ENCODE measurements around the gene PRKX.
"Not testable (repeated sequence)": the region's sequence is repeated elsewhere in the genome, so short reads cannot be mapped to it uniquely, and the experiment has no call there.

PRKX gene

GRCh38 chrX:3690140-3690539 lies 23.3 kb downstream of the PRKX start:
- no peak for DNase-seq (ENCODE audit: low spot score)
- in situ Hi-C loops (cut with MboI; ENCODE audit: low pct_unique_long_range_greater_than_20kb, low sequenced_read_pairs, unreplicated experiment) = no loop called here
- no peak for TF ChIP-seq CTCF (IDR thresholded peaks at IDR 0.05; ENCODE audit: extremely low read depth, insufficient read depth, missing control alignments)

GRCh38 chrX:3683236-3683635 lies 30.2 kb downstream of the PRKX start:
- DNase-seq (ENCODE audit: low spot score); in situ Hi-C loops (cut with MboI; ENCODE audit: low pct_unique_long_range_greater_than_20kb, low sequenced_read_pairs, unreplicated experiment): not testable (repeated sequence)

GRCh38 chrX:3680459-3680858 lies 33.0 kb downstream of the PRKX start:
- in situ Hi-C loops (cut with MboI; ENCODE audit: low pct_unique_long_range_greater_than_20kb, low sequenced_read_pairs, unreplicated experiment) = no loop called here
- TF ChIP-seq CTCF (IDR thresholded peaks at IDR 0.05; ENCODE audit: extremely low read depth, insufficient read depth, missing control alignments) = no peak
- no peak for DNase-seq (ENCODE audit: low spot score)

- TF ChIP-seq CTCF (IDR thresholded peaks at IDR 0.05; ENCODE audit: extremely low read depth, insufficient read depth, missing control alignments) = no peak
- in situ Hi-C loops (cut with MboI; ENCODE audit: low pct_unique_long_range_greater_than_20kb, low sequenced_read_pairs, unreplicated experiment) = no loop called here
- no peak for DNase-seq (ENCODE audit: low spot score)
Measured at GRCh38 chrX:3679669-3680068, 33.8 kb downstream of the PRKX start.

GRCh38 chrX:3678328-3678727 lies 35.1 kb downstream of the PRKX start:
- no peak for DNase-seq (ENCODE audit: low spot score)
- no peak for TF ChIP-seq CTCF (IDR thresholded peaks at IDR 0.05; ENCODE audit: extremely low read depth, insufficient read depth, missing control alignments)
- in situ Hi-C loops (cut with MboI; ENCODE audit: low pct_unique_long_range_greater_than_20kb, low sequenced_read_pairs, unreplicated experiment) = no loop called here

- TF ChIP-seq CTCF (IDR thresholded peaks at IDR 0.05; ENCODE audit: extremely low read depth, insufficient read depth, missing control alignments) = no peak
- DNase-seq (ENCODE audit: low spot score) = no peak
- in situ Hi-C loops (cut with MboI; ENCODE audit: low pct_unique_long_range_greater_than_20kb, low sequenced_read_pairs, unreplicated experiment) = no loop called here
Measured at GRCh38 chrX:3674881-3675280, 38.6 kb downstream of the PRKX start.

- DNase-seq (ENCODE audit: low spot score) = no peak
- no peak for TF ChIP-seq CTCF (IDR thresholded peaks at IDR 0.05; ENCODE audit: extremely low read depth, insufficient read depth, missing control alignments)
- in situ Hi-C loops (cut with MboI; ENCODE audit: low pct_unique_long_range_greater_than_20kb, low sequenced_read_pairs, unreplicated experiment) = no loop called here
Measured at GRCh38 chrX:3669841-3670475, 43.5 kb downstream of the PRKX start.

Measured in GM13977 (cell line).